ENCODE measurements around the gene PKP3. TPM values are rescaled to one million over a fixed set of nuclear protein-coding genes. Genes with fewer than 3 reads are reported as not detected.
A peak's percentile ranks its signal among the peaks of the same experiment; 100 is the strongest.

The PKP3 gene
- total RNA-seq, 2 donors from 2014 or later: not detected

- Mint-ChIP-seq H3K27me3 (no peaks in the 10 kb centered on the region), H3K27ac (peak overlapping the region; percentile 79 to 86), H3K4me3 (peak overlapping the region; percentile 92), H3K36me3 (peaks cover 6% of the 10 kb centered on the region), H3K4me1 (ENCODE audit: low read depth in 2 of 2) (peaks cover 10% of the 10 kb centered on the region in 2 donors), H3K9me3 (no peaks in the 10 kb centered on the region)
- DNase-seq (ENCODE audit: low spot score): peak; percentile 94
- peak; percentile 85 to 89 for ATAC-seq
Measured at GRCh38 chr11:447923-448731, 54.1 kb downstream of the PKP3 start.

- ATAC-seq (peak; percentile 92 to 93), DNase-seq (ENCODE audit: low spot score) (peak; percentile 95)
- H3K9me3 Mint-ChIP-seq: no peaks in the 10 kb centered on the region
- peak within 1 kb of the TSS; percentile 94 for H3K4me3 Mint-ChIP-seq
- peaks cover 12 to 20% of the 10 kb centered on the region in 2 donors for H3K4me1 Mint-ChIP-seq (ENCODE audit: low read depth in 2 of 2)
- peaks cover 11% of the 10 kb centered on the region for H3K36me3 Mint-ChIP-seq
- no peaks in the 10 kb centered on the region for H3K27me3 Mint-ChIP-seq
- H3K27ac Mint-ChIP-seq: peak within 1 kb of the TSS; percentile 79 to 93
Measured at GRCh38 chr11:449889-450808, 56.1 kb downstream of the PKP3 start, which contains the start of gene PTDSS2. Gene PTDSS2, plus strand, starts transcription at chr11:450279. Its CDS starts 177 bp downstream, at chr11:450456.

GRCh38 chr11:450809-451451, 56.9 kb downstream of the PKP3 start:
- Mint-ChIP-seq H3K4me3 (peak overlapping the region; percentile 94), H3K27me3 (no peaks in the 10 kb centered on the region), H3K27ac (peak overlapping the region; percentile 59 to 93), H3K36me3 (peaks cover 11% of the 10 kb centered on the region), H3K4me1 (ENCODE audit: low read depth in 2 of 2) (peaks cover 15 to 20% of the 10 kb centered on the region in 2 donors), H3K9me3 (no peaks in the 10 kb centered on the region)
- ATAC-seq (peak in 1 of 2 donors; percentile 10), DNase-seq (ENCODE audit: low spot score) (peak; percentile 74)

GRCh38 chr11:451738-452137, 57.7 kb downstream of the PKP3 start:
- Mint-ChIP-seq H3K9me3 (no peaks in the 10 kb centered on the region), H3K4me1 (ENCODE audit: low read depth in 2 of 2) (peaks cover 21 to 27% of the 10 kb centered on the region in 2 donors), H3K27me3 (no peaks in the 10 kb centered on the region), H3K4me3 (peak overlapping the region; percentile 94), H3K36me3 (peaks cover 11% of the 10 kb centered on the region), H3K27ac (peak overlapping the region; percentile 59 to 93)
- DNase-seq (ENCODE audit: low spot score) (peak; percentile 56), ATAC-seq (no peak)

- ATAC-seq: no peak
- peaks cover 11% of the 10 kb centered on the region for H3K36me3 Mint-ChIP-seq
- DNase-seq (ENCODE audit: low spot score): peak; percentile 46
- H3K4me3 Mint-ChIP-seq: no peak overlapping the region
- peaks cover 26 to 32% of the 10 kb centered on the region in 2 donors for H3K4me1 Mint-ChIP-seq (ENCODE audit: low read depth in 2 of 2)
- H3K9me3 Mint-ChIP-seq: no peaks in the 10 kb centered on the region
- H3K27ac Mint-ChIP-seq: peak overlapping the region in 1 of 2 donors; percentile 59
- H3K27me3 Mint-ChIP-seq: no peaks in the 10 kb centered on the region
Measured at GRCh38 chr11:452203-452744, 58.3 kb downstream of the PKP3 start.

GRCh38 chr11:452916-453527, 59.0 kb downstream of the PKP3 start:
- peaks cover 11% of the 10 kb centered on the region for H3K36me3 Mint-ChIP-seq
- no peak overlapping the region for H3K27ac Mint-ChIP-seq
- ATAC-seq: no peak
- H3K4me3 Mint-ChIP-seq: no peak overlapping the region
- peak; percentile 59 for DNase-seq (ENCODE audit: low spot score)
- H3K4me1 Mint-ChIP-seq (ENCODE audit: low read depth in 2 of 2): peaks cover 33 to 37% of the 10 kb centered on the region in 2 donors
- no peaks in the 10 kb centered on the region for H3K27me3 Mint-ChIP-seq
- H3K9me3 Mint-ChIP-seq: no peaks in the 10 kb centered on the region

GRCh38 chr11:453564-453963, 59.6 kb downstream of the PKP3 start:
- no peak overlapping the region for H3K27ac Mint-ChIP-seq
- DNase-seq (ENCODE audit: low spot score) (no peak), ATAC-seq (no peak)
- H3K4me3 Mint-ChIP-seq: no peak overlapping the region
- H3K27me3 Mint-ChIP-seq: no peaks in the 10 kb centered on the region
- H3K36me3 Mint-ChIP-seq: peaks cover 11% of the 10 kb centered on the region
- H3K9me3 Mint-ChIP-seq: no peaks in the 10 kb centered on the region
- peaks cover 33 to 37% of the 10 kb centered on the region in 2 donors for H3K4me1 Mint-ChIP-seq (ENCODE audit: low read depth in 2 of 2)

- Mint-ChIP-seq H3K27ac (no peak overlapping the region), H3K27me3 (no peaks in the 10 kb centered on the region)
Measured at GRCh38 chr11:454043-454442, 60.0 kb downstream of the PKP3 start.

More at GRCh38 chr11:454043-454442, 60.0 kb downstream of the PKP3 start:
- Mint-ChIP-seq H3K4me3 (no peak overlapping the region), H3K4me1 (ENCODE audit: low read depth in 2 of 2) (peaks cover 33 to 37% of the 10 kb centered on the region in 2 donors), H3K9me3 (no peaks in the 10 kb centered on the region), H3K36me3 (peaks cover 11% of the 10 kb centered on the region)
- DNase-seq (ENCODE audit: low spot score) (no peak), ATAC-seq (no peak)

Other genes with a start within 250 kb of the PKP3 start
- gene SCGB1C1, start 201.1 kb upstream of the PKP3 start, total RNA-seq: not detected
- 10 to 100 TPM; 43.6 to 51.4 TPM for gene BET1L, start 186.8 kb upstream of the PKP3 start, total RNA-seq
- 100 to 1,000 TPM; 130 to 148 TPM for gene RIC8A, start 186.5 kb upstream of the PKP3 start, total RNA-seq
- gene SIRT3, start 157.9 kb upstream of the PKP3 start, total RNA-seq: 10 to 100 TPM; 13.7 to 16.3 TPM
- gene PSMD13, start 157.2 kb upstream of the PKP3 start, total RNA-seq: 100 to 1,000 TPM; 204 to 263 TPM
- 1 to 10 TPM in 1 of 2 donors, under 1 TPM in 1; 0.26 to 1.2 TPM for gene NLRP6, start 115.8 kb upstream of the PKP3 start, total RNA-seq
- 10 to 100 TPM; 17.0 to 24.9 TPM for gene PGGHG, start 105.1 kb upstream of the PKP3 start, total RNA-seq
- gene IFITM5, start 94.7 kb upstream of the PKP3 start, total RNA-seq: not detected
- gene IFITM2, start 86.4 kb upstream of the PKP3 start, total RNA-seq: 100 to 1,000 TPM in 1 of 2 donors, 10 to 100 TPM in 1; 87.9 to 171 TPM
- gene IFITM1, start 80.2 kb upstream of the PKP3 start, total RNA-seq: 10 to 100 TPM; 58.1 to 71.0 TPM
- gene IFITM3, start 73.3 kb upstream of the PKP3 start, total RNA-seq: 10 to 100 TPM; 28.2 to 29.8 TPM
- under 1 TPM in 1 of 2 donors, not detected in 1; 0.50 TPM for gene B4GALNT4, start 24.7 kb upstream of the PKP3 start, total RNA-seq
- gene SIGIRR, start 20.8 kb downstream of the PKP3 start, total RNA-seq: 10 to 100 TPM; 39.0 to 44.9 TPM
- gene ANO9, start 47.8 kb downstream of the PKP3 start, total RNA-seq: 1 to 10 TPM; 2.4 to 6.7 TPM
- gene PTDSS2, start 56.1 kb downstream of the PKP3 start, total RNA-seq: 10 to 100 TPM; 20.6 to 56.9 TPM
- 100 to 1,000 TPM in 1 of 2 donors, 10 to 100 TPM in 1; 89.2 to 113 TPM for gene RNH1, start 113.0 kb downstream of the PKP3 start, total RNA-seq
- 10 to 100 TPM; 33.6 to 83.5 TPM for gene HRAS, start 141.4 kb downstream of the PKP3 start, total RNA-seq
- 1 to 10 TPM in 1 of 2 donors, under 1 TPM in 1; 0.98 to 1.8 TPM for gene LRRC56, start 143.3 kb downstream of the PKP3 start, total RNA-seq
- gene LMNTD2, start 166.5 kb downstream of the PKP3 start, total RNA-seq: 1 to 10 TPM; 1.1 to 2.1 TPM
- gene RASSF7, start 166.8 kb downstream of the PKP3 start, total RNA-seq: 10 to 100 TPM; 13.3 to 22.9 TPM
- 10 to 100 TPM; 49.2 to 85.7 TPM for gene PHRF1, start 182.3 kb downstream of the PKP3 start, total RNA-seq
- 10 to 100 TPM; 33.7 to 34.9 TPM for gene IRF7, start 221.7 kb downstream of the PKP3 start, total RNA-seq
- gene CDHR5, start 230.7 kb downstream of the PKP3 start, total RNA-seq: not detected
- not detected for gene SCT, start 233.0 kb downstream of the PKP3 start, total RNA-seq
- gene DRD4, start 243.1 kb downstream of the PKP3 start, total RNA-seq: 1 to 10 TPM in 1 of 2 donors, under 1 TPM in 1; 0.48 to 1.3 TPM